ENCODE results near the gene PPP1R1A. TPM values are rescaled to one million over a fixed set of nuclear protein-coding genes. Genes with fewer than 3 reads are reported as not detected.

The PPP1R1A gene
- total RNA-seq, 2 donors from 2014 or later, result 5.2 TPM; not detected in 1

DNA sequence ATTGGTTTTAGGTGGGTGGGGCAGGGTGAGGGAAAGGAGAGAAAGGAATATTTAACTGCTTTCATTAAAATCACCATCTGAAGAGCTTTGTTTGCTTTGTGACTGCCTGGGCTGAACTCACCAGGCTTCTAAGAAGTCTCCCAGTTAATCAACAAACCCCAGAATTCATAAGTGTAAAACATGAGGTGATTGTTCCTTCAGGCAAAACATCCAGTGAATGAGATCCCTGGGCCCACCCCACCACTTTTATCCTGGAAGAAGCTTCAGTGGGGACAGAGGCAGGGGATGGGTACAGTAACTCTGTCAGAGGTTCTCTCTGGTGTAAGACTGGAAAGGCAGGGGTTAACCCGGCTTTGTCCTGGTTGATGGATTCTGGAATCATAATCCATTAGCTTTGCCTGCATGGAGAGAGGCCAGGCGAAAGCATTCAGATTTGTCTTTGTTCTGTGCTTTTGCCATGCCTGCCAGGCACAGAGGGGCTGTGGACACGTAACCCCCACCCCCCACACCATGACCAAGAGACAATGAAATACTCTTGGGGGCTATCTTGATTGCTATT lies 22.4 kb downstream of the PPP1R1A start:
- Histone ChIP-seq H3K27me3 (no peaks in the 10 kb centered on the region), H3K27ac (no peak overlapping the region), H3K9ac (ENCODE audit: low read depth in 2 of 2, low read length in 2 of 2) (no peak overlapping the region), H3K4me1 (no peaks in the 10 kb centered on the region), H3K4me3 (no peak overlapping the region), H3K9me3 (no peaks in the 10 kb centered on the region), H3K36me3 (no peaks in the 10 kb centered on the region)
- intact Hi-C loops (cut with DNase I), result no loop called here
- DNase-seq, result no peak
- TF ChIP-seq, protein P1, sequence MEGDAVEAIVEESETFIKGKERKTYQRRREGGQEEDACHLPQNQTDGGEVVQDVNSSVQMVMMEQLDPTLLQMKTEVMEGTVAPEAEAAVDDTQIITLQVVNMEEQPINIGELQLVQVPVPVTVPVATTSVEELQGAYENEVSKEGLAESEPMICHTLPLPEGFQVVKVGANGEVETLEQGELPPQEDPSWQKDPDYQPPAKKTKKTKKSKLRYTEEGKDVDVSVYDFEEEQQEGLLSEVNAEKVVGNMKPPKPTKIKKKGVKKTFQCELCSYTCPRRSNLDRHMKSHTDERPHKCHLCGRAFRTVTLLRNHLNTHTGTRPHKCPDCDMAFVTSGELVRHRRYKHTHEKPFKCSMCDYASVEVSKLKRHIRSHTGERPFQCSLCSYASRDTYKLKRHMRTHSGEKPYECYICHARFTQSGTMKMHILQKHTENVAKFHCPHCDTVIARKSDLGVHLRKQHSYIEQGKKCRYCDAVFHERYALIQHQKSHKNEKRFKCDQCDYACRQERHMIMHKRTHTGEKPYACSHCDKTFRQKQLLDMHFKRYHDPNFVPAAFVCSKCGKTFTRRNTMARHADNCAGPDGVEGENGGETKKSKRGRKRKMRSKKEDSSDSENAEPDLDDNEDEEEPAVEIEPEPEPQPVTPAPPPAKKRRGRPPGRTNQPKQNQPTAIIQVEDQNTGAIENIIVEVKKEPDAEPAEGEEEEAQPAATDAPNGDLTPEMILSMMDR (IDR thresholded peaks at IDR 0.05), result no peak

DNA sequence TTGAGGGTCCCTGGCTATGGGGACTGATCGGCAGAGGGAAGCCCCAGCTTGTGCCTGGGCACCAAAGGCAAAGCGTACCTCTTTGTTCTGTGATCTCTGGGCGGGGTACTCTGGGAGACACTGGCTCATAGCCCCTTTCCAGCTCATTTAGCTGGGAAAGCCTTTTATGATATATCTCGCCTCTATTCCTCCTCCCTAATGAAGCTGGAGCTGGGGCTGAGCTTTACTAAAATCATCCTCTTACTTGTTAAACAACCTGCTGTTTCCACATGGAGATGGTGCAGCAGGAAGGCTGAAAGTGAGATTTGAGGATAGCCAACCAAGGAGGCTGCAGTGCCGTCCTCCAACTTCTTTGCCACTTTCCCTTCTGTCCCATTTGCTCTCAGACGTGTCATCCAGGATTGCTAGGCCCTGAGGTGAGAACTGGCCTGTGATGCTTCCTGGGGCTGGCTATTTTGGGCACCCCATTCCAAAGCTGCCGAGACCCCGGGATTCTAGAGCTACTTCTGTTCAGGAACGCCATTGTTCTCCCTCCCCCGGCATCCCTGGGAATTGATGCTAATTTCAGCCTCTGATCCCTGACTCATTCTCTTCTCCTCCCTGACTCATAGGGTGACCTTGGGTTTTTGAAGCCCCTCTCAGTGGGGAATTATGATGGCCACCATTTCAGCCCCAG lies 23.0 kb downstream of the PPP1R1A start:
- TF ChIP-seq, protein P1 (IDR thresholded peaks at IDR 0.05), result no peak
- Histone ChIP-seq H3K4me1 (no peaks in the 10 kb centered on the region), H3K36me3 (no peaks in the 10 kb centered on the region), H3K27me3 (no peaks in the 10 kb centered on the region), H3K4me3 (no peak overlapping the region), H3K9ac (ENCODE audit: low read depth in 2 of 2, low read length in 2 of 2) (peak overlapping the region in 1 of 2 donors; percentile 3), H3K27ac (no peak overlapping the region), H3K9me3 (no peaks in the 10 kb centered on the region)
- DNase-seq, result no peak
- intact Hi-C loops (cut with DNase I), result no loop called here

DNA sequence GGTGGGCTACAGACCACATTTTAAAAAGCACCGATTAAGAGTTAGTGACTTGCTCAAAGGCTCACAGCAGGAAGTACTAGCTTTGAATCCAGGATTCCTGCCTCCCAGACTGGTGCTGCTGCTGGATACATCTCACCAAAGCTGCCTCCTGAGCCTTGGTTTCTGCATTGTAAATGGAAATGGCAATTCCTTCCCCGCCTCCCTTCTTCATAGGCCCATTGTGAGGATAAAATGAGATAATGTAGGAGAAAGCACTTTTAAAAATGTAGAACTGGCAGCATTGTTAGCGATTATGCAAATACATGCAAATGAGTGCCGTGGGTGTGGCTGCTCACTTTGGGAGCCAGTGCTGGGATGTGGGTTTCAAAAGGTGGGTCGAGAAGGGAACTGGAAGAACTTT lies 23.7 kb downstream of the PPP1R1A start:
- Histone ChIP-seq H3K36me3 (no peaks in the 10 kb centered on the region), H3K27ac (no peak overlapping the region), H3K9ac (ENCODE audit: low read depth in 2 of 2, low read length in 2 of 2) (no peak overlapping the region), H3K27me3 (no peaks in the 10 kb centered on the region), H3K4me3 (no peak overlapping the region), H3K4me1 (no peaks in the 10 kb centered on the region), H3K9me3 (no peaks in the 10 kb centered on the region)
- no peak for DNase-seq
- intact Hi-C loops (cut with DNase I), result no loop called here
- TF ChIP-seq, protein P1 (IDR thresholded peaks at IDR 0.05), result no peak

DNA sequence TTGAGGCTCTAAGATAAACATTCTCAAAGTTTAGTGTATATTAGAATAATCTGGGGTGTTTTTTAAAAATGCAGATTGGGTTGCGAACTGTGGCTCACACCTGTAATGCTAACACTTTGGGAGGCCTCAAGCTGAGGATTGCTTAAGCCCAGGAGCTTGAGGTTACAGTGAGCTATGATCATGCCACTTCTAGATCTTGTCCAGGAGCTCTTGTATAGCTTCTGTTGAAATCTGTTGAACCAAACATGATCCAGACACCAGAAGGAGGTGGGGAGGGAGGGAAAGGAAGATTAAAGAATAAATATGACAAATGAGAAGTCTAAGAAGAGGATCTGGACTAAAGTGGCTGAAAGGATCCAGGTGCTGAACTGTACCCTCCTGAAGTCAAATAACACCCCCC lies 24.7 kb downstream of the PPP1R1A start:
- no peaks in the 10 kb centered on the region for H3K9me3 ChIP-seq
- no peak overlapping the region for H3K4me3 ChIP-seq
- H3K36me3 ChIP-seq, result no peaks in the 10 kb centered on the region
- no peak overlapping the region for H3K9ac ChIP-seq (ENCODE audit: low read depth in 2 of 2, low read length in 2 of 2)
- no peak for DNase-seq
- no peak overlapping the region for H3K27ac ChIP-seq
- no peaks in the 10 kb centered on the region for H3K27me3 ChIP-seq
- no peaks in the 10 kb centered on the region for H3K4me1 ChIP-seq
- intact Hi-C loops (cut with DNase I), result no loop called here
- TF ChIP-seq, protein P1 (IDR thresholded peaks at IDR 0.05), result no peak

DNA sequence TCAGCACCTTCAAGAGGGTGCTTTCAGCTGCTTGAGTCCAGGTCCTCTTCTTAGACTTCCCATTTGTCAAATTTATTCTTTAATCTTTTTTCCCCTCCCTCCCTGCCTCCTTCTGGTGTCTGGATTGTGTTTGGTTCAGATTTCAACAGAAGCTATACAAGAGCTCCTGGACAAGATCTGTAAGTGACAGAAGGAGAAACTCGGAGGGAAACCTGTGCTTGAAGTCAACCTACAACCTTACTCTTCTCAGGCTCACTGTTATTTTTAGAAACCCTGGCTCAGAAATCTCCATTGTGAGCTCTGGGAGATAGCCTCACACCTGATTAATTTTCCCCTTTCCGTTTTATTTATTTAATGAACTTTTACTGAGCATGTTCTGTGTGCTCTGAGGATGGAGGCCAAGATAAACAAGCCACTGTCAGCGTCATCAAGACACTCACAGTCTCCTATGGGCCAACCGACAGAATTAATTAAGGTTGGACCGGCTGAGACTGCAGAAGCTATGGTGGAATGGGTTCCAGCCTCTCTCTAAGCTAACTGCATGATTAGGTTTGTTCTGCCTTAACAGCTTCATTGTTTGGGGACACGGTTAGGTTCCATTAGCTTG lies 25.6 kb downstream of the PPP1R1A start:
- DNase-seq, result no peak
- H3K27ac ChIP-seq, result no peak overlapping the region
- no peaks in the 10 kb centered on the region for H3K36me3 ChIP-seq
- H3K4me1 ChIP-seq, result no peaks in the 10 kb centered on the region
- no peaks in the 10 kb centered on the region for H3K9me3 ChIP-seq
- TF ChIP-seq, protein P1 (IDR thresholded peaks at IDR 0.05), result no peak
- H3K9ac ChIP-seq (ENCODE audit: low read depth in 2 of 2, low read length in 2 of 2), result no peak overlapping the region
- H3K4me3 ChIP-seq, result no peak overlapping the region
- no peaks in the 10 kb centered on the region for H3K27me3 ChIP-seq
- intact Hi-C loops (cut with DNase I), result no loop called here
